ENCODE results near the gene TIAM1.

DNA sequence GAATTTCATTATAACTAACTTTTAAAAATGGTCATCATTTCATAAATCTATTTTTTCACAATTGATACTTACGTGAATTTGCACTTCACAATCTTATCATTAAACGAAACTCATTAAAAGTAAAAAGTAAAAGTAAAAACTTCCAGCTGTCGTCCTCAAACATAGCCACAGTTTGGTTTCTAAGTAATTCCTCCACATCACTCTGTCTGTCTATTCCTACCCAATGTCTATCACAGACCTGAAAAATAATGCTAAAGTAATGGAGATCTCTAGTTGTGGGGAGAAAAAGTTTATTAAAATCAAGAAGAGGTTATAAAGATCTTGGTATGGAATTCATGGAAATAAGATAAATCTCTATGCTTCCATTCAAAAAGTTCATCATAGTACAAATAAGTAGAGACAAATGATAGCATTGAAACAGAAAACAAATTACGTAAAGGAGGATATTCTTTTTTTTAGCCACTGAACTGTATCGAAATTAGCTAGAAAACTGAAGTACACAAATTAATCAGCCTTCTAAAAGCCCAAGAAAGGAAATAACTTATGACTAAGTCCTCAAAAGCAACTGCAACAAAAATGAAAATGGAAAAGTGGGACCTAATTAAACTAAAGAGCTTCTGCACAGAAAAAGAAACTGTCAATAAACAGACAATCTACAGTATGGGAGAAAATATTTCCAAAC, 148.6 kb downstream of the TIAM1 start:
- TF ChIP-seq, protein P1, sequence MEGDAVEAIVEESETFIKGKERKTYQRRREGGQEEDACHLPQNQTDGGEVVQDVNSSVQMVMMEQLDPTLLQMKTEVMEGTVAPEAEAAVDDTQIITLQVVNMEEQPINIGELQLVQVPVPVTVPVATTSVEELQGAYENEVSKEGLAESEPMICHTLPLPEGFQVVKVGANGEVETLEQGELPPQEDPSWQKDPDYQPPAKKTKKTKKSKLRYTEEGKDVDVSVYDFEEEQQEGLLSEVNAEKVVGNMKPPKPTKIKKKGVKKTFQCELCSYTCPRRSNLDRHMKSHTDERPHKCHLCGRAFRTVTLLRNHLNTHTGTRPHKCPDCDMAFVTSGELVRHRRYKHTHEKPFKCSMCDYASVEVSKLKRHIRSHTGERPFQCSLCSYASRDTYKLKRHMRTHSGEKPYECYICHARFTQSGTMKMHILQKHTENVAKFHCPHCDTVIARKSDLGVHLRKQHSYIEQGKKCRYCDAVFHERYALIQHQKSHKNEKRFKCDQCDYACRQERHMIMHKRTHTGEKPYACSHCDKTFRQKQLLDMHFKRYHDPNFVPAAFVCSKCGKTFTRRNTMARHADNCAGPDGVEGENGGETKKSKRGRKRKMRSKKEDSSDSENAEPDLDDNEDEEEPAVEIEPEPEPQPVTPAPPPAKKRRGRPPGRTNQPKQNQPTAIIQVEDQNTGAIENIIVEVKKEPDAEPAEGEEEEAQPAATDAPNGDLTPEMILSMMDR (IDR thresholded peaks at IDR 0.05): no peak
- TF ChIP-seq POLR2A (IDR thresholded peaks at IDR 0.05): no peak

Measured in right lobe of liver (tissue), 4 donors.